CD4-positive, alpha-beta T cell (primary cell): Measurements from ENCODE around the gene NAPG. TPM values are rescaled to one million over a fixed set of nuclear protein-coding genes. Genes with fewer than 3 reads are reported as not detected.

ENCODE experiments used
- ATAC-seq: fragments of 200-7000 bp; cut with Tn5 transposase; one replicate; pipeline ENCODE4 v1.10.0; 2022; ENCODE audit warnings: mild to moderate bottlenecking; ENCODE audit not compliant: poor library complexity
- CTCF ChIA-PET: fragments of 350-600 bp; sonication (Branson Sonifier 250); formaldehyde crosslinking; loops from one replicate; lab custom pipeline; 2021; ENCODE audit warnings: antibody characterized with exemption, inconsistent platforms; lab: Charles Lee
- POLR2A ChIA-PET: fragments of 350-600 bp; sonication (Branson Sonifier 250); formaldehyde crosslinking; loops from one replicate; lab custom pipeline; 2021; ENCODE audit warnings: antibody characterized with exemption, inconsistent platforms; lab: Charles Lee
- DNase-seq, 14 experiments: peaks; one replicate each; pipeline ENCODE4 v3.0.0-alpha.2; 2013 to 2020; ENCODE audit warnings: mixed read lengths in 2 of 14
- H3K27ac ChIP-seq, 2 donors: one replicate each; pipeline versions ENCODE4 v1.5.1 to v1.7.0; 2013; ENCODE audit warnings: low read length in 2 of 2, low read depth in 1 of 2, mild to moderate bottlenecking in 1 of 2
- H3K27me3 ChIP-seq, 2 experiments: 1 replicate in 1 of 2; 2 replicates in 1 of 2; pipeline versions ENCODE4 v1.6.1 to v1.7.0; 2013; ENCODE audit warnings: low read length in 2 of 2, control low read depth in 1 of 2, mild to moderate bottlenecking in 1 of 2, moderate library complexity in 1 of 2; ENCODE audit not compliant: insufficient read depth in 2 of 2, control insufficient read depth in 1 of 2
- H3K36me3 ChIP-seq: one replicate; pipeline ENCODE4 v1.6.1; 2013; ENCODE audit warnings: low read length, control low read depth; ENCODE audit not compliant: insufficient read depth
- H3K4me1 ChIP-seq: one replicate; pipeline ENCODE4 v1.6.1; 2013; ENCODE audit warnings: low read length, control low read depth; ENCODE audit not compliant: insufficient read depth
- H3K4me3 ChIP-seq: one replicate; pipeline ENCODE4 v1.5.1; 2013; ENCODE audit warnings: mild to moderate bottlenecking, low read length, moderate library complexity
- H3K9me3 ChIP-seq, 2 experiments: 1 replicate in 1 of 2; 2 replicates in 1 of 2; pipeline versions ENCODE4 v1.6.1 to v1.7.0; 2013; ENCODE audit warnings: low read length in 2 of 2, mild to moderate bottlenecking in 2 of 2, control low read depth in 1 of 2, moderate library complexity in 1 of 2; ENCODE audit not compliant: control insufficient read depth in 1 of 2, insufficient read depth in 1 of 2
- H3K27ac Mint-ChIP-seq: one replicate; pipeline ENCODE4 v1.8.0; 2020; ENCODE audit warnings: mixed read lengths
- H3K27me3 Mint-ChIP-seq: one replicate; pipeline ENCODE4 v1.8.0; 2021; ENCODE audit warnings: mixed read lengths
- H3K36me3 Mint-ChIP-seq: one replicate; pipeline ENCODE4 v1.8.0; 2021; ENCODE audit warnings: low read depth, mixed read lengths
- H3K4me1 Mint-ChIP-seq: one replicate; pipeline ENCODE4 v1.8.0; 2021; ENCODE audit warnings: low read depth, mixed read lengths
- H3K4me3 Mint-ChIP-seq: one replicate; pipeline ENCODE4 v1.8.0; 2020; ENCODE audit warnings: mild to moderate bottlenecking, mixed read lengths
- H3K9me3 Mint-ChIP-seq: one replicate; pipeline ENCODE4 v1.8.0; 2020; ENCODE audit warnings: mixed read lengths
- intact Hi-C, 2 experiments: fragments of 100-400 bp; cut with DNase I in 1 of 2; cut with micrococcal nuclease in 1 of 2; formaldehyde crosslinking; loops; one replicate each; pipeline versions ENCODE4 v1.15.1 to v1.9.0; 2023 to 2025; cut with DNase I, micrococcal nuclease
- total RNA-seq, 174 experiments: library from RNA in 2 of 174; stranded (reverse) in 2 of 174; gene quantifications; one replicate each; pipeline ENCODE4 v1.2.3 and lab custom pipeline; 2021 to 2026
- TF ChIP-seq, protein P1 (sequence below): fragments of 200-600 bp; IDR thresholded peaks from one replicate; pipeline ENCODE4 v1.8.0; 2022; ENCODE audit warnings: antibody characterized with exemption, mild to moderate bottlenecking

The NAPG gene
- total RNA-seq, 2 experiments from 2014 or later: 25.9 to 27.3 TPM

GRCh38 chr18:10519366-10519765, 6.5 kb upstream of the NAPG start:
- H3K36me3 Mint-ChIP-seq: no peaks in the 10 kb centered on the region
- H3K4me3 ChIP-seq: no peak overlapping the region
- peaks cover 16 to 21% of the 10 kb centered on the region in 2 experiments for H3K27me3 ChIP-seq
- H3K9me3 ChIP-seq: peaks cover 0 to 3% of the 10 kb centered on the region in 2 experiments
- ChIA-PET POLR2A (no interaction called here), CTCF (interaction anchor here (1.1 to 1.6 kb wide), 2 partner anchors 10 to 547 kb away, joined by 4 to 14 read pairs; no protein-coding TSS in a partner anchor)
- peaks cover 4% of the 10 kb centered on the region for H3K4me1 ChIP-seq
- intact Hi-C loops: no loop called here
- no peak overlapping the region for H3K27ac Mint-ChIP-seq
- H3K27me3 Mint-ChIP-seq: peaks cover 53% of the 10 kb centered on the region
- H3K36me3 ChIP-seq: no peaks in the 10 kb centered on the region
- H3K27ac ChIP-seq: no peak overlapping the region
- no peaks in the 10 kb centered on the region for H3K9me3 Mint-ChIP-seq
- TF ChIP-seq, protein P1, sequence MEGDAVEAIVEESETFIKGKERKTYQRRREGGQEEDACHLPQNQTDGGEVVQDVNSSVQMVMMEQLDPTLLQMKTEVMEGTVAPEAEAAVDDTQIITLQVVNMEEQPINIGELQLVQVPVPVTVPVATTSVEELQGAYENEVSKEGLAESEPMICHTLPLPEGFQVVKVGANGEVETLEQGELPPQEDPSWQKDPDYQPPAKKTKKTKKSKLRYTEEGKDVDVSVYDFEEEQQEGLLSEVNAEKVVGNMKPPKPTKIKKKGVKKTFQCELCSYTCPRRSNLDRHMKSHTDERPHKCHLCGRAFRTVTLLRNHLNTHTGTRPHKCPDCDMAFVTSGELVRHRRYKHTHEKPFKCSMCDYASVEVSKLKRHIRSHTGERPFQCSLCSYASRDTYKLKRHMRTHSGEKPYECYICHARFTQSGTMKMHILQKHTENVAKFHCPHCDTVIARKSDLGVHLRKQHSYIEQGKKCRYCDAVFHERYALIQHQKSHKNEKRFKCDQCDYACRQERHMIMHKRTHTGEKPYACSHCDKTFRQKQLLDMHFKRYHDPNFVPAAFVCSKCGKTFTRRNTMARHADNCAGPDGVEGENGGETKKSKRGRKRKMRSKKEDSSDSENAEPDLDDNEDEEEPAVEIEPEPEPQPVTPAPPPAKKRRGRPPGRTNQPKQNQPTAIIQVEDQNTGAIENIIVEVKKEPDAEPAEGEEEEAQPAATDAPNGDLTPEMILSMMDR: no peak
- ATAC-seq: no peak
- peaks cover 8% of the 10 kb centered on the region for H3K4me1 Mint-ChIP-seq
- no peak overlapping the region for H3K4me3 Mint-ChIP-seq
- no peak for DNase-seq

DNA sequence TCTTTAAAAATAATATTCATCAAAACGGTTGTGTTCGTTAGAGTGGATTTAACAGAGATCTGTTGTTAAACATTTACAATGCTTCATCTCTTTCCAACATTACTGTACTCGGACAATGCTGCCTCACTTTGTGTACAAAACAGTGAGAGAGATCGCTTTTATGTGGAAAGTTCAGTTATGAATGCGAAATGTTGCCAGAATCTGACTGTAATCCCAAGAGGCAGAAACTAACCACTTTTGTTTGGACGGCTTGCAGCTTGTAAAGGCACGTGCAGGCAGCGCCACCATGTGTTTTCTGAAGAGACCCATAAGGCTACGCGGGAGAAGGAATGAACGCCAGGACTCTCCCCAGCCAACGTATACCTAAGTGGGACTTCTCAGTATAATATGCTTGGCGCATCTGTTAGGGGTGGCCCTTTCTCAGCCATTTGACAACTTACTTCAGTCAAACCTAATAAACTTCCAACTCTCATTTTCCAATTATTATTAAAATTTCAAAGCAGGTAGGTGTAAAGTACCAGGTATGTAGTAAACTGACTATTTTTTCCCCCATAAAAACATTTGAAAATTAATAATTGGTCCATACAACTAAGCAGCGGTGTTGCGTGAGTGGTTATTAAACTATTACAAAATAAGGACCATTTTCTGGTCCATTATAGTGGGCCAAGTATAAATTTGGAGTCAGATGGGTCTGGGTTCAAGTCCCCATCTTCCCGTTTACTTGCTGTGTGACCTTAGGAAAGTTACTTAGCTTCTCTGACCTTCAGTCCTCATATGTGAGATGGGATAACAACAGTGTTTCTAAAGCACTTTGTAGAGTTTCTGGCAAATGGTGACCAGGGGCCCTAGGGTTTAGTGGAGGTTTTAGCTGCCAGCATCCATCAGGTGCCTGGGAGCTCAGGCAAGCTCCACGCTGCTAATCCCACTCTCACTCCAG, 5.6 kb upstream of the NAPG start:
- CTCF ChIA-PET: interaction anchor here (1.1 to 1.6 kb wide), 2 partner anchors 9 to 548 kb away, joined by 4 to 14 read pairs; no protein-coding TSS in a partner anchor
- POLR2A ChIA-PET: no interaction called here
- Histone ChIP-seq H3K27ac (no peak overlapping the region), H3K27me3 (peaks cover 16 to 21% of the 10 kb centered on the region in 2 experiments), H3K9me3 (peaks cover 0 to 3% of the 10 kb centered on the region in 2 experiments), H3K4me1 (peaks cover 11% of the 10 kb centered on the region), H3K36me3 (no peaks in the 10 kb centered on the region), H3K4me3 (no peak overlapping the region)
- TF ChIP-seq, protein P1: peak; percentile 68
- no peak overlapping the region for H3K27ac Mint-ChIP-seq
- intact Hi-C loops: loop anchor here (1.0 to 10.0 kb wide), 5 partner anchors 549 to 1405 kb away; partner anchors contain the start of genes PPP4R1 (in 1 of the 2) and RALBP1 (in 1 of the 2)
- ATAC-seq (peak; percentile 96), DNase-seq (peak; percentile 16 to 83 (median 46))
- peaks cover 17% of the 10 kb centered on the region for H3K4me1 Mint-ChIP-seq
- H3K36me3 Mint-ChIP-seq: no peaks in the 10 kb centered on the region
- H3K9me3 Mint-ChIP-seq: no peaks in the 10 kb centered on the region
- no peak overlapping the region for H3K4me3 Mint-ChIP-seq
- peaks cover 50% of the 10 kb centered on the region for H3K27me3 Mint-ChIP-seq

GRCh38 chr18:10521566-10521965, 4.3 kb upstream of the NAPG start:
- Histone ChIP-seq H3K36me3 (no peaks in the 10 kb centered on the region), H3K27ac (no peak overlapping the region), H3K4me3 (no peak overlapping the region), H3K9me3 (peaks cover 0 to 3% of the 10 kb centered on the region in 2 experiments), H3K27me3 (peaks cover 13 to 21% of the 10 kb centered on the region in 2 experiments), H3K4me1 (peaks cover 16% of the 10 kb centered on the region)
- Mint-ChIP-seq H3K36me3 (peaks cover 6% of the 10 kb centered on the region), H3K27me3 (peaks cover 37% of the 10 kb centered on the region), H3K27ac (no peak overlapping the region), H3K4me1 (peaks cover 27% of the 10 kb centered on the region), H3K9me3 (no peaks in the 10 kb centered on the region), H3K4me3 (no peak overlapping the region)
- intact Hi-C loops: loop anchor here in 1 of 2 experiments (5.0 to 10.0 kb wide), 4 partner anchors 909 to 1407 kb away; partner anchors contain the start of genes PPP4R1 and RALBP1
- CTCF ChIA-PET: no interaction called here
- TF ChIP-seq, protein P1: no peak
- DNase-seq (no peak), ATAC-seq (no peak)
- POLR2A ChIA-PET: no interaction called here
